ENCODE measurements around the gene CAPN3.
A peak's percentile ranks its signal among the peaks of the same experiment; 100 is the strongest.

Gene CAPN3

GRCh38 chr15:42456971-42457370 lies 97.7 kb downstream of the CAPN3 start:
- peak; percentile 36 for DNase-seq (ENCODE audit: low read depth)
- peak overlapping the region; percentile 37 for H3K4me3 ChIP-seq (replicated peaks; ENCODE audit: low read depth, low read length)
- no peak for TF ChIP-seq CTCF (IDR thresholded peaks at IDR 0.05; ENCODE audit: low read length, missing control alignments)

- TF ChIP-seq CTCF (IDR thresholded peaks at IDR 0.05; ENCODE audit: low read length, missing control alignments), result no peak
- DNase-seq (ENCODE audit: low read depth), result peak; percentile 96
- H3K4me3 ChIP-seq (replicated peaks; ENCODE audit: low read depth, low read length), result peak overlapping the region; percentile 37
Observed at GRCh38 chr15:42457445-42458442, 98.4 kb downstream of the CAPN3 start.

- DNase-seq (ENCODE audit: low read depth), result no peak
- H3K4me3 ChIP-seq (replicated peaks; ENCODE audit: low read depth, low read length), result no peak overlapping the region
- TF ChIP-seq CTCF (IDR thresholded peaks at IDR 0.05; ENCODE audit: low read length, missing control alignments), result no peak
Observed at GRCh38 chr15:42461261-42461660, 102.0 kb downstream of the CAPN3 start.
